Bronchial epithelial cell (primary cell): Measurements from ENCODE around the gene CCSER1. TPM values are rescaled to one million over a fixed set of nuclear protein-coding genes. Genes with fewer than 3 reads are reported as not detected.

Source experiments
- DNase-seq: peaks from one replicate; pipeline ENCODE4 v3.0.0-alpha.2; 2010; ENCODE audit warnings: low read depth
- FAIRE-seq: peaks from 2 replicates; lab custom pipeline; 2011; peaks lifted over from hg19 to GRCh38; lab: Jason Lieb, UNC
- H3K27me3 ChIP-seq: 2 replicates; pipeline ENCODE4 v1.5.1; 2011; ENCODE audit warnings: low read length; ENCODE audit not compliant: control insufficient read depth, insufficient read depth
- H3K36me3 ChIP-seq: 2 replicates; pipeline ENCODE4 v1.5.1; 2011; ENCODE audit warnings: low read length; ENCODE audit not compliant: control insufficient read depth, insufficient read depth
- H3K4me3 ChIP-seq: 2 replicates; pipeline ENCODE4 v1.5.1; 2011; ENCODE audit warnings: mild to moderate bottlenecking, low read depth, low read length, control low read depth
- total RNA-seq: library from RNA; depleted of rRNA; stranded (reverse); fragments of >200 nt; gene quantifications from 2 replicates; pipeline ENCODE4 v1.2.1, GENCODE V29; 2014
- TF ChIP-seq, protein P1 (sequence below): IDR thresholded peaks from 2 replicates; pipeline ENCODE4 v1.5.1; 2011; ENCODE audit warnings: mild to moderate bottlenecking, moderate library complexity, low read length, control low read depth, inconsistent platforms; ENCODE audit not compliant: insufficient read depth, severe bottlenecking

CCSER1 gene
- total RNA-seq, 1 donor from 2014 or later, result 6.6 TPM

DNA sequence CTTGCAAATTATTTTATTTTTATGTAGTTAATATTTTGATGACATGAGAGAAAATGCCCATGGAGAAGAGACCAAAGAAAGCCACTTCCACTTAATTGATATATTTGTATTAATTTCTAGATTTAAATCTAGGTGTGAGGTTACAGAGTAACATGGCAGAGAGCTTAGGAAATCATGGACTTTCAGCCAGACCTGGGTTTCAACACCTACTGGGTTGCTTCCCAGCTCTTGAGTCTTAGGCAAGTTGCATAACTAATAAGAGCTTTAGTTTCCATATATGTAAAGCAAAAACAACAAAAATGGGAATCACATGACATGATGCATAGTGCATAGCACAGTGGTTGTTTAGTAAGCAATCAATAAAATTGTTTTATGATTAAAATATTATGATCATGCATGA lies 413.3 kb downstream of the CCSER1 start:
- DNase-seq (no peak), FAIRE-seq (no peak)
- TF ChIP-seq, protein P1, sequence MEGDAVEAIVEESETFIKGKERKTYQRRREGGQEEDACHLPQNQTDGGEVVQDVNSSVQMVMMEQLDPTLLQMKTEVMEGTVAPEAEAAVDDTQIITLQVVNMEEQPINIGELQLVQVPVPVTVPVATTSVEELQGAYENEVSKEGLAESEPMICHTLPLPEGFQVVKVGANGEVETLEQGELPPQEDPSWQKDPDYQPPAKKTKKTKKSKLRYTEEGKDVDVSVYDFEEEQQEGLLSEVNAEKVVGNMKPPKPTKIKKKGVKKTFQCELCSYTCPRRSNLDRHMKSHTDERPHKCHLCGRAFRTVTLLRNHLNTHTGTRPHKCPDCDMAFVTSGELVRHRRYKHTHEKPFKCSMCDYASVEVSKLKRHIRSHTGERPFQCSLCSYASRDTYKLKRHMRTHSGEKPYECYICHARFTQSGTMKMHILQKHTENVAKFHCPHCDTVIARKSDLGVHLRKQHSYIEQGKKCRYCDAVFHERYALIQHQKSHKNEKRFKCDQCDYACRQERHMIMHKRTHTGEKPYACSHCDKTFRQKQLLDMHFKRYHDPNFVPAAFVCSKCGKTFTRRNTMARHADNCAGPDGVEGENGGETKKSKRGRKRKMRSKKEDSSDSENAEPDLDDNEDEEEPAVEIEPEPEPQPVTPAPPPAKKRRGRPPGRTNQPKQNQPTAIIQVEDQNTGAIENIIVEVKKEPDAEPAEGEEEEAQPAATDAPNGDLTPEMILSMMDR, result no peak
- no peak overlapping the region for H3K4me3 ChIP-seq
- H3K36me3 ChIP-seq, result no peaks in the 10 kb centered on the region
- peaks cover 3% of the 10 kb centered on the region for H3K27me3 ChIP-seq

DNA sequence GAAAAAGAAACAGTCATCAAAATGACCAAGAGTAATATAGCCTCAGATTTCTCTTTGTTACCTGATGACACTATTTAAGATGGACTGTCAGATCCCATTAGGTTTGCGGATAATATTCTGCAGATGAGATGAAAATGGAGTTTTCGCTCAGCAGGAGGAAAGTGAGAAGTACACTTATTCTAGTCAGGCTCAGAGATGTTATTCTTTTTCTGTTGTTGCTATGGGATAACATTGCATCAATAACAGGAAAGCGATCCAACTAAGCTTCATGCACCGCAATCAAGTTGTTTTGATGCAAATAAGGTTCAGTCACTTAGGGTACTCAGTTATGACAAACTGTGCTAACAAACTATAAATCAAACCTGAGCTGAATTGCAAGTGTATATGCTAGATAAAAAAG lies 415.0 kb downstream of the CCSER1 start:
- Histone ChIP-seq H3K36me3 (no peaks in the 10 kb centered on the region), H3K4me3 (no peak overlapping the region), H3K27me3 (peaks cover 3% of the 10 kb centered on the region)
- no peak for FAIRE-seq
- no peak for DNase-seq
- TF ChIP-seq, protein P1, result no peak

DNA sequence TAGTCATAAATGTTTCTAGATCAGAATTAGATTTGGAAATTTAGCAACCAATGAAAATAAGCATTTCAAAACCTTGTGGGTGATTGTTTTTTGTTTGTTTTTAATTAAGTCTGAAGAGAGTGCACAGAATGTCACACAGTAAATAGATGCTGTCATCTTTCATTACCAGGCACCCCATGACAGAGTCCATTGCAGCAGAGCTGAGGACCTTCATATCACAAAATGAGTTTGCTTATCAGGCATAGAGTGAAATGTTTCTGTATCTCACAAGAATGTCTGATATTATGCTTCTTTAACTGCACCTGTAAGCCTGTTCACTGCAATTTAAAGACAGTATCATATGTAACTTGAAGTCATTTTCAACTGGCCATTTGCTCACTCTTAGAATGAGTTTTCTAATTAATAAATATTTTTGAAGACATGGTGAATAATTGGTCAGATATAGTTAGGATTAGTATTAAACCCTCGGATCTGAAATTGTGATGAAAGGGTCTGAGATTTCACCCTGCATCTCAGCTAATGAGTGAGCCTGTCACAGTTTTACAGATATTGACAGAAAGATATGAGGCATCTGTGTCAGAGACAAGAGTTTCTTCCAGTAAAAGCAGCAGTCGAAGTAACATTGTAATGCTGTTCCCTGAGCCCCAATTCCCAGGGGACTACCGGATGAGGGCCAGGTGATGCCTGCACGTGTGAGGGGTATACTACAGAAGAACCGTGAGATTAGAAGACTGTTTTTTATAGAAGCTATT lies 416.4 kb downstream of the CCSER1 start:
- no peak for FAIRE-seq
- H3K36me3 ChIP-seq, result no peaks in the 10 kb centered on the region
- no peak overlapping the region for H3K4me3 ChIP-seq
- peaks cover 3% of the 10 kb centered on the region for H3K27me3 ChIP-seq
- no peak for DNase-seq
- TF ChIP-seq, protein P1, result no peak

DNA sequence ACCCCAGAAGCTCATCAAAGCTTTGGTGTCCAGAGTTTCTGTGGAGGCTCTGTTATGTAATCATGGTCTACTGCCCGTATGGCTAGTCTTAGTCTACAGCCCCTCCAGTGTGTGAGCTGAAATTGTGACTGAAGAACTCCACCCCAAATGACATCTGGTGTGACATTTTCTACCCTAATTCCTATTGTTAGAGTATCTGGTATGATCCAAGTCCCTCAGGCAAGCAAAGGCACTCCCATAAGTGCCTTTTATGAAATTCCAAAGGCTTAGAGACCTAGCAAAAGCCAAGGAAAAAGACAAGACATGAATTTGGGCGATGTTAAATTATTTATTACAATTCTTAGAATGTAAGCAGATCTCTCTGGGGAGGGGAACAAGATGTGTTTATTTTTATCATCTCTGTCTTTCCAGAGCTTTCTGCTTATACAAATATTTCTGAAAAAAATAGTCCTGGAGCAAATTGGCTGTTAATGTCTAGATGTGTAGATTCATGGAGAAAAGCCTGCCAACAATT lies 417.4 kb downstream of the CCSER1 start:
- TF ChIP-seq, protein P1, result no peak
- Histone ChIP-seq H3K27me3 (peaks cover 3% of the 10 kb centered on the region), H3K36me3 (no peaks in the 10 kb centered on the region), H3K4me3 (no peak overlapping the region)
- no peak for DNase-seq
- no peak for FAIRE-seq

- Histone ChIP-seq H3K4me3 (no peak overlapping the region), H3K27me3 (peaks cover 3% of the 10 kb centered on the region), H3K36me3 (no peaks in the 10 kb centered on the region)
- TF ChIP-seq, protein P1, result no peak
- DNase-seq, result no peak
- no peak for FAIRE-seq
Observed at GRCh38 chr4:90545380-90545779, 418.2 kb downstream of the CCSER1 start.
